ENCODE data around the gene CFAP157. TPM values are rescaled to one million over a fixed set of nuclear protein-coding genes. Genes with fewer than 3 reads are reported as not detected.

The CFAP157 gene
- total RNA-seq, 1 experiment from 2014 or later: 0.11 TPM

DNA sequence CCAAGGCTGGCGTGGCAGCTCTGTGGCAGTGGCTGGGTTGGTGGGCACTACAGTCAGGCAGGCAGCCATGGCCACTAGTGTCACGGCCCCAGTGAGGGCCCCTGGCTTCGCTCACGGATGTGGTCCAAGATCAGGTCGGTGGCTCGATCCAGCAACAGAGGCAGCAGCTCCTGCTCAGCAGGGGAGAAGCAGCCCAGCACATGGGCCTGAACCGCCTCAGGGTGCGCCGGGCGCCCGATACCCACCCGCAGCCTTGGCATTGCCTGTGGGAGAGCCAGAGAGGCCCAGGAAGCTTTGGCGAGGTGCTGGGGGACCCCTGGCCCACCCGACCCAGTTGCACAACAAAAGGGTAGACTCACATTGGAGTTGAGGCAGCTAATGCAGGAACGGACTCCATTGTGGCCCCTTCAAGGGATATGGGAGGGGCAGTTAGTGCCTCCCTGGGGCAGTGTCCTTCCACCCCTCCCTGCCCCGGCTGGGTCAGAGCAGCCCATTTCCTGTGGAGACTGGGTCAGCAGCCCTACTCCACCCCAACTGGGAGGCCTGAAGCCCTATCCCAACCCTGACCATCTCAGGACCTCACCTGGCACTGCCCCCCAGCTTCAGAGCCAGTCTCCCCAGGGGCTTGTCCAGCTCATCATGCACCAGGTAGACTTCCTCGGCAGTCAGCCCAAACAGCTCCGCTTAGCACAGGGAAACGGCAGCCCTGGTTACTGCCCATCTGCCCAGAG is 7.4 kb downstream of the CFAP157 start:
- peaks cover 7% of the 10 kb centered on the region; the same call in 1 of the 2 replicates for H3K36me3 ChIP-seq
- H3K9me3 ChIP-seq (replicated peaks): no peaks in the 10 kb centered on the region
- peaks cover 11% of the 10 kb centered on the region for H3K4me1 ChIP-seq (replicated peaks)
- no peak for DNase-seq (ENCODE audit: low read depth in 1 of 2, low spot score in 2 of 2)
- no peaks in the 10 kb centered on the region for H3K27me3 ChIP-seq (replicated peaks)
- no peak overlapping the region for H3K27ac ChIP-seq
- H3K4me3 ChIP-seq: peak overlapping the region; percentile 52

DNA sequence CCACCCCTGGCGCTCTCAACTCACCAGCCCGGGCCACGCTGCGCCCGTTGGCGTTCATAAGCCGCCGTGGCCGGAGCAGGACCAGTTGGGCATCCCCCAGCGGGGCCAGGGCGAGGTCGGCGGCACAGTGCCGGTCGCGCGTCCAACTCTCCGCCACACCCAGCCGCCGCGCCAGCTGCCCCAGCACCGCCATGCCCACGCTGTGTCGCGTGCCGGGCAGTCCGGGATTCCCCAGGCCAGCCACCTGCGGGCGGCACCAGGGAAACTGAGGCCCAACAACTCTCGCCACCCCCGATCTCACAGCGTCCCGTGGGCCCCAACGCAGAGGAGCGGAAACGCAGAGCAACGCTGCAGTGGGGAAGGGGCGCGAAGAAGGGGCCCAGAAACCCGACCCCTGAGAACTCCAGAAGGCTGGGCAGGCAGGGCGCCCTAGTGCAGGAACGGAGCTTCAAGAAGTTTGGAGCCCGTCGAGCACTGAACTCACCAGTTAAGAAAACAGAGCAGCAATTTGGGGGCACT is 8.2 kb downstream of the CFAP157 start:
- no peak for DNase-seq (ENCODE audit: low read depth in 1 of 2, low spot score in 2 of 2)
- peak overlapping the region; percentile 52 for H3K4me3 ChIP-seq
- H3K36me3 ChIP-seq: peaks cover 7% of the 10 kb centered on the region; the same call in 1 of the 2 replicates
- peak overlapping the region; percentile 54 for H3K27ac ChIP-seq
- peaks cover 12% of the 10 kb centered on the region for H3K4me1 ChIP-seq (replicated peaks)
- no peaks in the 10 kb centered on the region for H3K27me3 ChIP-seq (replicated peaks)
- no peaks in the 10 kb centered on the region for H3K9me3 ChIP-seq (replicated peaks)

GRCh38 chr9:127715470-127716337 is 8.9 kb downstream of the CFAP157 start, which contains the start of the genes PTRH1 and TTC16:
TSS of gene PTRH1 (minus strand) at chr9:127715663. CDS start at chr9:127715639, 24 bp downstream.
TSS of gene TTC16 (plus strand) at chr9:127716079. CDS start at chr9:127716146, 67 bp downstream.
- Histone ChIP-seq H3K27me3 (replicated peaks) (no peaks in the 10 kb centered on the region), H3K4me1 (replicated peaks) (peaks cover 18% of the 10 kb centered on the region), H3K36me3 (peaks cover 7% of the 10 kb centered on the region; the same call in 1 of the 2 replicates), H3K4me3 (peak within 1 kb of the TSS; percentile 52), H3K9me3 (replicated peaks) (no peaks in the 10 kb centered on the region), H3K27ac (peak within 1 kb of the TSS; percentile 54)
- DNase-seq (ENCODE audit: low read depth in 1 of 2, low spot score in 2 of 2): peak; percentile 94 to 97

DNA sequence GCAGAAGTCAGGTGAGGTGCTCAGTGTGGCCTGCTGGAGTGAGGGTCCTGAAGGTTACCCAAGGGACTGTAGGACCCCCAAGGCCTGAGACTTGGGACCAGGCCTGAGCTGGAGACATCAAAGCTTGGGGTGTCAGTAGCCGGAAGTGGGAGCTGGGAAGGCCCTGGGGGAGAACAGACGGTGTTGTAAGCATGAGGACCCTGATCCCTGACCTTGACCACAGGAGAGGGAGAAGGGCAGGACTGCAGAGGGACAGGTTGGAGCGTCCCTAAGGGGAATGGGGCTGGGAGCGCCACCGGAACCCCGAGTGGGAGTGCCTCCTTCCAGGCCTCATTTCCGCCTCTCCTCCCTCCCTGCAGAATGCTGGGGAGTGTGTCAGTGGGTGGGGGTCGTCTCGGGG is 9.6 kb downstream of the CFAP157 start:
- Histone ChIP-seq H3K36me3 (peaks cover 7% of the 10 kb centered on the region; the same call in 1 of the 2 replicates), H3K4me1 (replicated peaks) (peaks cover 24% of the 10 kb centered on the region), H3K9me3 (replicated peaks) (no peaks in the 10 kb centered on the region), H3K27ac (peak overlapping the region; percentile 54), H3K27me3 (replicated peaks) (no peaks in the 10 kb centered on the region), H3K4me3 (no peak overlapping the region)
- peak in 1 of 2 experiments; percentile 28 for DNase-seq (ENCODE audit: low read depth in 1 of 2, low spot score in 2 of 2)

GRCh38 chr9:127717766-127718165 is 11.0 kb downstream of the CFAP157 start:
- H3K9me3 ChIP-seq (replicated peaks): no peaks in the 10 kb centered on the region
- H3K27ac ChIP-seq: no peak overlapping the region
- H3K4me1 ChIP-seq (replicated peaks): peaks cover 33% of the 10 kb centered on the region
- DNase-seq (ENCODE audit: low read depth in 1 of 2, low spot score in 2 of 2): no peak
- H3K4me3 ChIP-seq: no peak overlapping the region
- H3K36me3 ChIP-seq: peaks cover 7% of the 10 kb centered on the region; the same call in 1 of the 2 replicates
- H3K27me3 ChIP-seq (replicated peaks): no peaks in the 10 kb centered on the region

DNA sequence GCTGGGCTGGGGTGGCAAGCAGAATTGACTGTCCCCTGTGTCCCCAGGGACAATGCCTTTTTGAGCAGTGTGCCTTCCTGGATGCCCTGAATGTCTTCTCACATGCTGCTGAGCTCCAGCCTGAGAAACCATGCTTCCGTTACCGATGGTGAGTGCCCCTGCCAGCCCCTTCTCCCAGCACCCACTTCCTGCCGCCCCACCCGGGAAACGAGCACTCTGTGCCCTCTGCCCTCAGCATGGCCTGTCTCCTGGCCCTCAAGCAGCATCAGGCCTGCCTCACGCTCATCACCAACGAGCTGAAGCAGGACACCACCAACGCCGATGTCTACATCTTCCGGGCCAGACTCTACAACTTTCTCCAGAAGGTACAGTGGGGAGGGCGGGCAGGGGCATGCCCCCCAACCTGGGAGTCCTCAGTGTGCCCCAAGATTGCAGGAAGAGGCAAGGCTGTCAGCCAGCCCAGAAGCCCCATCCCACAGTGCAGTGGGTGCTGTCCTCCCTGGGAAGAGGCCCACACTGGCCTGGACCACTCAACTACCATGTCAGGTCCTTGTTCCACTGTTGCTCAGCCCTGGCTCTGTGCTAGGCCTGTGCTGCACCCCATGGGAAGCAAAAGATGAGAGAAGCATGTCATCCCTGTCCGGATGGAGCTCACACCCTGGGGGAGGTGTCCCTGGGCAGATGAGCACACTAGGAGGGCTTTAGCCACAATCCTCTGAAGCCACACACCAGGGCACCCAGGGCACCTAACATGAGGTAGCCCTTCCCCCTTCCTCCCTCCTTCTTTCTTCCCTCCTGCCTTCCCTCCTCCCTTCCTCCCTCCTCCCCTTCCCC is 13.5 kb downstream of the CFAP157 start:
- no peak for DNase-seq (ENCODE audit: low read depth in 1 of 2, low spot score in 2 of 2)
- H3K9me3 ChIP-seq (replicated peaks): no peaks in the 10 kb centered on the region
- H3K27ac ChIP-seq: no peak overlapping the region
- H3K27me3 ChIP-seq (replicated peaks): no peaks in the 10 kb centered on the region
- H3K36me3 ChIP-seq: no peaks in the 10 kb centered on the region; the same call in 1 of the 2 replicates
- H3K4me1 ChIP-seq (replicated peaks): peaks cover 27% of the 10 kb centered on the region
- no peak overlapping the region for H3K4me3 ChIP-seq

DNA sequence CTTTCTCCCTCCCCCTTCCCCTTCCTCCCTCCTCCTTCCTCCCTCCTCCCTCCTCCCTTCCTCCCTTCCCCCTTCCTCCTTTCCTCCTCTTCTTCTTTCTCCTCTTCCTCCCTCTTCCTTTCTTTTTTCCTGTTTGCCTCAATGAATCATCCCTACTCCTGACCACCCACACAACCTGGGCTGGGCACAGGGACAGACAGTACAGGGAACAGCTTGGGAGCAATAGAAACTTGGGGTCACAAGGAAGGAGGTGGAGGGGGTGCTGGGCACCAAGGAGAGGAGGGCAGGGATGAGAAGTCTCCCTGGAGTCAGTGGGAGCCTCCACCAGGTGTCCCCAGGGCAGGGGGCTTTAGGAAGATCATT is 14.1 kb downstream of the CFAP157 start:
- Histone ChIP-seq H3K27me3 (replicated peaks) (no peaks in the 10 kb centered on the region), H3K36me3 (no peaks in the 10 kb centered on the region), H3K4me1 (replicated peaks) (peaks cover 26% of the 10 kb centered on the region), H3K27ac (0 out of 2 replicates have a peak overlapping the region, but pooled peaks have one; percentile 42), H3K4me3 (no peak overlapping the region), H3K9me3 (replicated peaks) (no peaks in the 10 kb centered on the region)
- no peak for DNase-seq (ENCODE audit: low read depth in 1 of 2, low spot score in 2 of 2)

DNA sequence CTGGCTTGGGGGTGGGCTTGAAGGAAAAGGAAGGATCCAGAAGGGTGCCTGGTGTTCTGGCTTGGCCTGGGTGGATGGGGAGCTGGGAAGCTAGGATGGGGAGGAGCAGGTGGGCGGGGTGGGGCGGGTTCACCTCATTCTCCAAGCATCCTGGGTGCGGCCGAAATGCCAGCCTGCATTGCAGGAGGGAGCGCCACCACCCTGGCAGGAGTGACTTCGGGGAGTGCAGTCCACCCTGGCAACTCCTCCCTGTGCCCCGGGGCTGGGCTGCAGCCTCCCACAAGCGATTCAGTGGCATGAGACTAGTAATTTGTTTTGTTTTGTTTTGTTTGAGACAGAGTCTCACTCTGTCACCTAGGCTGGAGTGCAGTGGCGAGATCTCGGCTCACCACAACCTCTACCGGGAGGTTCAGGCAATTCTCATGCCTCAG is 14.6 kb downstream of the CFAP157 start:
- Histone ChIP-seq H3K4me1 (replicated peaks) (peaks cover 21% of the 10 kb centered on the region), H3K27ac (0 out of 2 replicates have a peak overlapping the region, but pooled peaks have one; percentile 42), H3K36me3 (no peaks in the 10 kb centered on the region), H3K9me3 (replicated peaks) (no peaks in the 10 kb centered on the region), H3K4me3 (no peak overlapping the region), H3K27me3 (replicated peaks) (no peaks in the 10 kb centered on the region)
- peak in 1 of 2 experiments; percentile 20 for DNase-seq (ENCODE audit: low read depth in 1 of 2, low spot score in 2 of 2)

- DNase-seq (ENCODE audit: low read depth in 1 of 2, low spot score in 2 of 2): no peak
- Histone ChIP-seq H3K36me3 (no peaks in the 10 kb centered on the region), H3K27me3 (replicated peaks) (no peaks in the 10 kb centered on the region), H3K27ac (no peak overlapping the region), H3K9me3 (replicated peaks) (no peaks in the 10 kb centered on the region), H3K4me3 (no peak overlapping the region), H3K4me1 (replicated peaks) (peaks cover 21% of the 10 kb centered on the region)
These were observed 15.4 kb downstream of the CFAP157 start for GRCh38 chr9:127722055-127722745.

GRCh38 chr9:127723013-127723412 is 16.2 kb downstream of the CFAP157 start:
- Histone ChIP-seq H3K27ac (no peak overlapping the region), H3K27me3 (replicated peaks) (no peaks in the 10 kb centered on the region), H3K4me3 (no peak overlapping the region), H3K36me3 (no peaks in the 10 kb centered on the region), H3K4me1 (replicated peaks) (peaks cover 21% of the 10 kb centered on the region), H3K9me3 (replicated peaks) (no peaks in the 10 kb centered on the region)
- no peak for DNase-seq (ENCODE audit: low read depth in 1 of 2, low spot score in 2 of 2)

DNA sequence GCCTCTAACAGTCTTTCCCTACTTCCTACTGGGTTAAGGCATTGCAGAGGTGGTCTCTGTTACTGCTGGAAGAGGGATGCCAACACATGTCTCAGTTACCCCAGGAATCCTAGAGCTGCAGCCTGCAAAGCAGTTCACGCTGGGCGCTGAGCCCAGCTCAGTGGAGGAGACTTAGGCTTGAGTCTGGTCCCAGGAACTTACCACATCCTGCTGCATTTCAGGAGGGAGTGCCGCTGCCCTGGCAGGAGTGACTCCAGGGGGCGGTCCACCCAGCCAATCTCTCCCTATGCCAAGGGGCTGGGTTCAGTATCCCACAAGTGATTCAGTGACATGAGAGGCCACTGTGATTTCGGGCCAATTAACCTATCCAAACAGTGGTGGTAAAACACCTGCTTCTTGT is 16.7 kb downstream of the CFAP157 start:
- Histone ChIP-seq H3K4me3 (no peak overlapping the region), H3K4me1 (replicated peaks) (peaks cover 21% of the 10 kb centered on the region), H3K27me3 (replicated peaks) (no peaks in the 10 kb centered on the region), H3K36me3 (no peaks in the 10 kb centered on the region), H3K27ac (no peak overlapping the region), H3K9me3 (replicated peaks) (no peaks in the 10 kb centered on the region)
- DNase-seq (ENCODE audit: low read depth in 1 of 2, low spot score in 2 of 2): no peak

DNA sequence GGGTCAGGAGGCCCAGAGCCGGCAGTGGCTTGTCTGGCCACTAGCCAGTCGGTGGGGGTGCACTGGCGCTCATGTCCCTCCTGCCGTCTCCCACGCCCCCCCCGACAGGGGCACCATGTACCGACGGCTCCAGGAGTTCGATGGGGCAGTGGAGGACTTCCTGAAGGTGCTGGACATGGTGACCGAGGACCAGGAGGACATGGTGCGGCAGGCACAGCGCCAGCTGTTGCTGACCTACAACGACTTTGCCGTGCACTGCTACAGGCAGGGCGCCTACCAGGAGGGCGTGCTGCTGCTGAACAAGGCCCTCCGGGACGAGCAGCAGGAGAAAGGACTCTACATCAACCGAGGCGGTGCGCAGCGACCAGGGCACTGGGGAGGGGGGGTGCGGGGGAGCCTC is 17.2 kb downstream of the CFAP157 start:
- Histone ChIP-seq H3K9me3 (replicated peaks) (no peaks in the 10 kb centered on the region), H3K27ac (no peak overlapping the region), H3K4me1 (replicated peaks) (peaks cover 21% of the 10 kb centered on the region), H3K36me3 (no peaks in the 10 kb centered on the region), H3K4me3 (no peak overlapping the region), H3K27me3 (replicated peaks) (no peaks in the 10 kb centered on the region)
- DNase-seq (ENCODE audit: low read depth in 1 of 2, low spot score in 2 of 2): no peak
